Measurements from ENCODE around the gene SYNE4.

- TF ChIP-seq CTCF (IDR thresholded peaks at IDR 0.05) (no peak), POLR2A (IDR thresholded peaks at IDR 0.05) (no peak)
Observed at GRCh38 chr19:35995048-35995993, 13.3 kb downstream of the SYNE4 start, which contains the start of gene SDHAF1.

All from testis (tissue), 2 donors.